Stimulated activated CD8-positive, alpha-beta memory T cell treated with anti-CD3 and anti-CD28 coated beads, Interleukin-15, amount 100 ng/mL, for 24 hours (primary cell): ENCODE results near the gene SMCO2.

Source experiments
- DNase-seq: peaks from one replicate; pipeline ENCODE4 v3.0.0-alpha.2; 2020; ENCODE audit warnings: low read depth

SMCO2 gene

GRCh38 chr12:27453421-27453820 lies 6.9 kb downstream of the SMCO2 start:
- no peak for DNase-seq

GRCh38 chr12:27455589-27455988 lies 9.1 kb downstream of the SMCO2 start:
- no peak for DNase-seq

GRCh38 chr12:27456618-27457017 lies 10.1 kb downstream of the SMCO2 start:
- DNase-seq = no peak

- no peak for DNase-seq
Observed at GRCh38 chr12:27460471-27460978, 14.0 kb downstream of the SMCO2 start.

GRCh38 chr12:27462151-27462694 lies 15.7 kb downstream of the SMCO2 start:
- no peak for DNase-seq

- DNase-seq = no peak
Observed at GRCh38 chr12:27462851-27463250, 16.3 kb downstream of the SMCO2 start.

GRCh38 chr12:27463511-27464219 lies 17.1 kb downstream of the SMCO2 start:
- DNase-seq = no peak

GRCh38 chr12:27464220-27464554 lies 17.7 kb downstream of the SMCO2 start:
- DNase-seq = no peak

- no peak for DNase-seq
Observed at GRCh38 chr12:27467641-27468040, 21.1 kb downstream of the SMCO2 start.

GRCh38 chr12:27468241-27468640 lies 21.7 kb downstream of the SMCO2 start:
- no peak for DNase-seq

- DNase-seq = no peak
Observed at GRCh38 chr12:27469176-27469736, 22.7 kb downstream of the SMCO2 start.

GRCh38 chr12:27472604-27473003 lies 26.1 kb downstream of the SMCO2 start:
- no peak for DNase-seq

GRCh38 chr12:27474344-27474743 lies 27.8 kb downstream of the SMCO2 start:
- DNase-seq = no peak

GRCh38 chr12:27477049-27477448 lies 30.5 kb downstream of the SMCO2 start:
- DNase-seq = no peak

- no peak for DNase-seq
Observed at GRCh38 chr12:27478949-27479348, 32.4 kb downstream of the SMCO2 start.

GRCh38 chr12:27480016-27480415 lies 33.5 kb downstream of the SMCO2 start:
- DNase-seq = no peak

- DNase-seq = no peak
Observed at GRCh38 chr12:27486961-27487360, 40.4 kb downstream of the SMCO2 start.

- DNase-seq = no peak
Observed at GRCh38 chr12:27488479-27488878, 41.9 kb downstream of the SMCO2 start.

GRCh38 chr12:27491226-27491625 lies 44.7 kb downstream of the SMCO2 start:
- DNase-seq = no peak

GRCh38 chr12:27493260-27493940 lies 46.9 kb downstream of the SMCO2 start:
- DNase-seq = no peak

- DNase-seq = no peak
Observed at GRCh38 chr12:27497446-27497845, 50.9 kb downstream of the SMCO2 start.

GRCh38 chr12:27498149-27498548 lies 51.6 kb downstream of the SMCO2 start:
- no peak for DNase-seq

GRCh38 chr12:27498761-27499160 lies 52.2 kb downstream of the SMCO2 start:
- DNase-seq = no peak
